Sciatic nerve (tissue), 2 donors: ENCODE data around the gene RAB3D. TPM values are rescaled to one million over a fixed set of nuclear protein-coding genes. Genes with fewer than 3 reads are reported as not detected.
"Not testable (repeated sequence)": the region's sequence is repeated elsewhere in the genome, so short reads cannot be mapped to it uniquely, and the experiment has no call there.

ENCODE experiments used
- ATAC-seq: fragments of 200-7000 bp; cut with Tn5 transposase; one replicate; pipeline ENCODE4 v1.9.1; 2020; ENCODE audit warnings: mild to moderate bottlenecking, moderate library complexity
- DNase-seq: peaks from one replicate; pipeline ENCODE4 v3.0.0-alpha.2; 2020; ENCODE audit warnings: low spot score
- intact Hi-C: fragments of 100-400 bp; cut with DNase I; formaldehyde crosslinking; loops from one replicate; pipeline ENCODE4 v1.14.2; 2022
- total RNA-seq: library from RNA; stranded (reverse); fragmentation: NEBNext Ultra II Directional; extraction: Animal tissue kit (Norgen Biotek cat#: 25700); gene quantifications from one replicate; pipeline ENCODE4 v1.2.1, GENCODE V29; 2021
- donor health status: DM: no; HTN: no; CAD: no.
- donor health status: DM: no; HTN: no; CAD: no.

Gene RAB3D
- total RNA-seq, 1 donor from 2014 or later: 25.1 TPM

- no peak for DNase-seq
- intact Hi-C loops: loop anchor here (10.0 kb wide), 1 partner anchor 61 kb away; the partner anchor contains the start of genes ODAD3 and PRKCSH
- ATAC-seq: no peak
These were observed 33.9 kb upstream of the RAB3D start for GRCh38 chr19:11373166-11373884.

GRCh38 chr19:11370744-11371143 is 31.3 kb upstream of the RAB3D start:
- no peak for ATAC-seq
- intact Hi-C loops: loop anchor here (10.0 kb wide), 1 partner anchor 64 kb away; the partner anchor contains the start of genes ODAD3 and PRKCSH
- DNase-seq: no peak

DNA sequence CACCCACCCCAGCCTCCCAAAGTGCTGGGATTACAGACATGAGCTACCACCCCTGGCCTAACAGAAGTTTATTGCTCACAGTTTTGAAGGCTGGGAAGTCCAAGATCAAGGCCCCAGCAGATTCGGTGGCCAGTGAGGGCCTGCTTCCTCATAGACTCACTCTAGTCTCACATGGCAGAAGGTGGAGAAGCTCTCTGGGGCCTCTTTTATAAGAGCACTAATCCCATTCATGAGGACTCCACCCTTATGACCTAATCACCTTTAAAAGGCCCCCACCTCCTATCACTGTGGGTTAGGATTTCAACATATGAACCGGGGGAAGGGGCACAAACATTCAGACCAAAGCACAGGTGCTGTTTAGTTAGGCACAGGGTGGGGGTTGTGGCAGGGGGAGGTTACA is 28.1 kb upstream of the RAB3D start:
- intact Hi-C loops: loop anchor here (10.0 kb wide), 1 partner anchor 73 kb away; the partner anchor contains the start of gene TSPAN16
- DNase-seq (no peak), ATAC-seq (no peak)

GRCh38 chr19:11365557-11366117 is 26.2 kb upstream of the RAB3D start:
- intact Hi-C loops: loop anchor here (10.0 kb wide), 1 partner anchor 71 kb away; the partner anchor contains the start of gene TSPAN16
- DNase-seq (no peak), ATAC-seq (peak; percentile 25)

- intact Hi-C loops: loop anchor here (10.0 kb wide), 1 partner anchor 70 kb away; the partner anchor contains the start of gene TSPAN16
- no peak for DNase-seq
- peak; percentile 18 for ATAC-seq
These were observed 25.5 kb upstream of the RAB3D start for GRCh38 chr19:11364935-11365334.

GRCh38 chr19:11364296-11364904 is 24.9 kb upstream of the RAB3D start:
- intact Hi-C loops: loop anchor here (10.0 kb wide), 1 partner anchor 70 kb away; the partner anchor contains the start of gene TSPAN16
- peak; percentile 6 for ATAC-seq
- no peak for DNase-seq

DNA sequence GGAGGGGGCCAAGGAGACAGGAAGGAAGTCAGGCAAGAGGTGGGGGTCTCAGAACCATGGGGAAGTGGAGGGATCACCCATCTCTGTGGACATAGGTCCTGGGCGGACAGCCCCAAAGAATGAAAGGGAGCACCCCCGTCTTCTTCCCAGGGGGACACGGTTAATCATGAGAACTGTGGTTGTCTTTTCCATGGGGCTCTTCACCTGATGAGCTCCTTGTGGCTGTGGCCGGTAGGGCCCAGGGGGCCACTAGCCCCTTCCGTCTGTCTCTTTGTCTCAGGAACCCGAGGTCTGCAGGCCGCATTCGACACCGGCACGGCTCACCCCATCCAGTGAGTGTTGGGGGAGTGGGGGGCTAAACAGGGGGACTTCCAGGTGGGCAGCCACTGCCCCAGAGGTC is 24.4 kb upstream of the RAB3D start:
- ATAC-seq (no peak), DNase-seq (no peak)
- intact Hi-C loops: loop anchor here (10.0 kb wide), 1 partner anchor 69 kb away; the partner anchor contains the start of gene TSPAN16

DNA sequence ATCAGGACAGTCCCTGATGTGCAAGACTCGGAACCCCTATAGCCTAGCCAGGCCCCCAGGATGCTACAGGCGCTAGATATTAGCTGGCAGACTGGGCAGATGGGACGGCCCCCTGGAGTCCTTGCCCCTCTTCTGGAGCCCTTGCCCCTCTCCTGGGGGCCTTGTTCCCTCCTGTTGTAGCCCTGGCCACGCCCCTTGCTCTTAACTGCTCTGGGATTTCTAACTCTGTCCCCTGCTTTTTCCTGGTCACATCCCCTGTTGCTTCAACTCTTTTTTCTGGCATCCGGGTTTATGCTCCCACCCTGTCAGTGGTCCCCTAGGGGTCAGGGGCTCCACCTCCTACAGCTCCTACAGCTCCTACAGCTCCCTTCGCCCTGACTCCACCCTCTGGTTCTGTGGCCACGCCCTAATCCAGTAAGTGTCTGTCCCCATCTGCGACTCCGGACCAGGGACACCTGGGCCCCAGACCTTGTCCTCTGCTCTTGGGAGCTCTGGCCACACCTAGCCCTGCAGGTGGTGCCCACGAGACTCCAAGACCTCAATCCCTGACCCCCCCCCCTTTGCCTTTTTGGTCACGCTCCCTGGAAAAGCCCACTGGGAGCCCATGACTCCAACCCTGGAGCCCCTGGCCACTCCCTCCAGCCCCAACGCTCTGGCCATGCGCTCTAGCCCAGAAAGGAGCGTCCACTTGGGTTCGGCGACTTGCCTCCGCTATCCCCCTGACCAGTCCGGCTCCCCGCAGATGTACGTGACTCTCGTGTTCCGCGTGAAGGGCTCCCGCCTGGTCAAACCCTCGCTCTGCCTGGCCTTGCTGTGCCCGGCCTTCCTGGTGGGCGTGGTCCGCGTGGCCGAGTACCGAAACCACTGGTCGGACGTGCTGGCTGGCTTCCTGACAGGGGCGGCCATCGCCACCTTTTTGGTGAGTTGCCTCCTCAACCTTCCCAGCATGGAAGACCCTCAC is 22.6 kb upstream of the RAB3D start:
- no peak for DNase-seq
- intact Hi-C loops: loop anchor here (10.0 kb wide), 1 partner anchor 67 kb away; the partner anchor contains the start of gene TSPAN16
- no peak for ATAC-seq

- peak; percentile 76 for DNase-seq
- intact Hi-C loops: loop anchor here (10.0 kb wide), 1 partner anchor 66 kb away; the partner anchor contains the start of gene TSPAN16
- peak; percentile 8 for ATAC-seq
These were observed 21.7 kb upstream of the RAB3D start for GRCh38 chr19:11361037-11361770.

DNA sequence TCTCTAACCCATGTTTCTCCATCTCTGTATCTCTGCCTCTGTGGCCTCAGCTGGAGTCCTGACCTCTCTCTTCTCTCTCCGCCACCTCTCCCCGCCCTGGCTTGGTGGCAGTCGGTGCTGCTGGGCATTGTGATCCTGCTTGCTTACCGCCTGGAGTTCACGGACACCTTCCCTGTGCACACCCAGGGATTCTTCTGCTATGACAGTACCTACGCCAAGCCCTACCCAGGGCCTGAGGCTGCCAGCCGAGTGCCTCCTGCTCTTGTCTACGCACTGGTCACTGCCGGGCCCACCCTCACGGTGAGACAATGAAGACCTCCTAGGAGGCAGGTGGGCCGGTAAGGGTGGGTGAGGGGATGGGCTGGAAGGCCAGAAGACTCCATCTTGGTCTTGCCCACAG is 20.0 kb upstream of the RAB3D start:
- ATAC-seq: no peak
- no peak for DNase-seq
- intact Hi-C loops: no loop called here

GRCh38 chr19:11356676-11357550 is 17.5 kb upstream of the RAB3D start:
- intact Hi-C loops: no loop called here
- DNase-seq (no peak), ATAC-seq (no peak)

GRCh38 chr19:11356074-11356397 is 16.6 kb upstream of the RAB3D start:
- DNase-seq: no peak
- intact Hi-C loops: no loop called here
- ATAC-seq: no peak

DNA sequence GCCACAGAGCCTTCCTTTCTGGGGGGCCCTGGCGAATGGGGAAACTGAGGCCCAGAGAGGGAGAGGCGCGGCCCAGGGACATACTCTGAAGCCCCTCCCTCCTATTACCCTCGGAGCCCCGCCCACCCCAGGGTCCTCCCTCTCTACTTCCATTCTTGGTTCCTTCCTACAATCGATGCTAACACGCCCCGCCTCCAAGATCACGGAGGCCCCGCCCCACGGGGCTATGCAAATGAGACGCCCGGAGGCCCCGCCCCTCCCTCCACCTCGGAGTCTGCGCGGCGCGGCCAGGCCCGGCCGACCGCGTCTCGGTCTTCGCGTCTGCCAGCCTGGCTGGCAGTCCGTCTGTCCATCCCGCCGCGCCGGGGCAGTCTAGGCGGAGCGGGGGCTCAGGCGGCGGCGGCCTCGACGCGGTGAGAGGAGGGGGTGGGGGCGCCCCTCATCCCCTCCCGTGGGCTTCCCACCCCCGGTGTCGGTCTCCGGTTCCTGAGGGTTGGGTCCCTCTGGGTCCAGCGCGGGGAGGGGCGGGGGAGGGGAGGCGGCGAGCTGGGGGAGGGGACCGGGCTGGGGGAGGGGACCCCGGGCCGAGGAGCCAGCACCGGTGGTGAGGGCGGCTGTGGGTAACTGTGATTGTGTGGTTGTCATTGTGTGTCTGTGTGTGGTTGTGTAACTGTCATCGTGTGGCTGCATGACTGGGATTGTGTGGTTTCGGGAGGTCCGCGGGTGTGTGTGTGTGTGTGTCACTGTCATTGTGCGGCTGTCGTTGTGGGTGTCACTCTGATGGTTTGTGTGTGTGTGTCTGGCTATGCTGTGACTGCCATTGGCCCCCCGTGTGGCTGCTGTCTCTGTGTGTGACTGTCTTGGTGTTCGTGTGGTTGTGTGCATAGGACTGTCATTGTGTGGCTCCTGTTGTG is 16.0 kb upstream of the RAB3D start, which contains the start of gene PLPPR2:
Gene PLPPR2, plus strand, starts transcription at position 273 of the 914 bp plus-strand sequence. CDS start 2,242 bp downstream, outside the sequence.
- DNase-seq (peak; percentile 97), ATAC-seq (peak; percentile 95)
- intact Hi-C loops: no loop called here

GRCh38 chr19:11354102-11354501 is 14.6 kb upstream of the RAB3D start:
- ATAC-seq, intact Hi-C loops, DNase-seq: not testable (repeated sequence)

GRCh38 chr19:11349171-11349570 is 9.7 kb upstream of the RAB3D start:
- intact Hi-C loops: no loop called here
- DNase-seq (no peak), ATAC-seq (no peak)

GRCh38 chr19:11347546-11348039 is 8.1 kb upstream of the RAB3D start:
- ATAC-seq (no peak), DNase-seq (no peak)
- intact Hi-C loops: no loop called here
